ENCODE measurements around the gene RYK.
A peak's percentile ranks its signal among the peaks of the same experiment; 100 is the strongest.
"Not testable (repeated sequence)": the region's sequence is repeated elsewhere in the genome, so short reads cannot be mapped to it uniquely, and the experiment has no call there.

The RYK gene

GRCh38 chr3:134253475-134254226, 3.0 kb upstream of the RYK start:
- DNase-seq, result no peak

DNA sequence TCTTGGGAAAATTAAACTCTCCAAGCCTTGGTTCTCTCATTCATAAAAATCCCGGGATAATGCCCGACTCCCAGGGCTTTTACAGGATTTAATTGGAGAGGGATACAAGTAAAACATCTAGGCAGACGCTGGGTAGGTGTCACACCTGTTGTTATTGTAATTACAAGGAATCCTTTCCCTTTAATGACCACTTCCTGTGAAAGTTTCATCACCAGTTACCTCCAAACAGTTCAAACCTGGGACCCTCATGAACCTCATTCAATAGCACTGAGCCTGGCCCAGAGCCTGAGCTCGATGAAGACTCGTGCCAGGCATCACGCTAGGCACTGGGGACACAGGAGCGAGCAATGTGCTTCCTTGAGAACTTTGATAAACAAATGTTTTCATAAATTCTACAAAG, 2.1 kb upstream of the RYK start:
- DNase-seq, result no peak

DNA sequence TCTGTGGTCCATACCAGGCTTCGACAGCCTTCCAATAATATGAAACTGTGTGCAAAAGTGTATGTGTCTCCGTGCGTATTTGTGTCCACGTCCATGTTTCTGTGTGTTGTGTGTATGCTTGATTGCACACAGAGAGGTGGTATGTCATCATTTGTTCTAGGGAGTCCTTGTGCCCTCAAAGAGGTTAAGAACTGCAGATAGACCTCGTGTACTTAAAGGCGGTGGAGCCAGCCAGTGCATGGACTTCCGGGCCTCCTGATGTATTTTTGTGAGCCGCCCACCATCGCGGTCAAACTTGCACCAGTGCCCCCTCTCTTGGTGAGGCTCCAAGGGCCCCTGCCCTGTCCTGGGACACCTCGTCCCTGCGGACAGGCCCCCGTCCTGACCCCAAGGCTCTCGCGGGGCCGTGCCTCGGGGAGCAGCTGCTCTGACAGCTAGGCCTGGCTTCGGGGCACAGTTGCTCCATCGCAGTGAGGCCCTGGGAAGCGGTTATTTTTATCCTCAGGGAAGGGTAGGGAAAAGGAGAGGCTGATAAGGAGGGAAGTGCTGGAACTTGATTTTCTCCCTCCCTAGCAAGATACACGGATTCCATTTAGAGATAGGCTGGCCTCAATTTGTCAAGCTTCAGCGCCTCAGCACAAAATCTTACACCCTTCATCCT, 1.2 kb upstream of the RYK start:
- no peak for DNase-seq

DNA sequence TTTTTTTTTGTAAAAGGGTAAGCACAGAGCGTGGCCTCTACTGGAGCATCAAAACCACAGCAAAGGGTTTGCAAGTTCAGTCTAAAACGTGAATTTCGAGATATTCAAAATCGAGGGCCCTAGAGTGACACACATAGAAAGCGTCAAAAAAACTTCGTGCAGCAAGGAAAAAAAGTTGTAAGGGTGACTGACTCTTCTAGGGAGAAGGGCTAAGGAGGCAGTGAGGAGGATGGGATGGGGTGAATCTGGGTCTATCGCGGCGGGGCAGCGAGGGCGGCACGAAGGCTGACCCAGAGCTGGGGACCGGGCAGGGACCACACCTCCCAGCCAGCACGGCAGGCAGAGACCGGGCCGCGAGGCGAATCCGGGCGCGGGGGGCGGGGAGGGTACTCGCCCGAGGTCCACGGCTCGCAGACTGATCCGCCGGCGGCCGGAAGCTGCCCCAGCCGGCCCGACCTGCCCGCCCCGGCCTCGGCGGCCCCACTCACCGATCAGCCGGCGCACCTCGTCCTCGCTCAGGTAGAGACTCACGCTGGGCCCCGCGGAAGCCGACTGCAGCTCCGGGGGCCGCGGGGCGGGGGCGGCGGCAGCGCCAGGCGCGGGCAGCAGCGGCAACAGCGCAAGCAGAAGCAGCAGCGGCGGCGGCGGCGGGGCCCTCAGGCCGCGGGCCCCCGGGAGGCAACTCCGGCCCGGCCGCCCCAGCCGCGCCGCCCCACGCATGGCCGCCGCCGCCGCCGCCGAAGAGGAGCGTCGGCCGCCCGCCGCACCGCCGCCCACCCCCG, 533 bp downstream of the RYK start:
- peak; percentile 20 for DNase-seq

DNA sequence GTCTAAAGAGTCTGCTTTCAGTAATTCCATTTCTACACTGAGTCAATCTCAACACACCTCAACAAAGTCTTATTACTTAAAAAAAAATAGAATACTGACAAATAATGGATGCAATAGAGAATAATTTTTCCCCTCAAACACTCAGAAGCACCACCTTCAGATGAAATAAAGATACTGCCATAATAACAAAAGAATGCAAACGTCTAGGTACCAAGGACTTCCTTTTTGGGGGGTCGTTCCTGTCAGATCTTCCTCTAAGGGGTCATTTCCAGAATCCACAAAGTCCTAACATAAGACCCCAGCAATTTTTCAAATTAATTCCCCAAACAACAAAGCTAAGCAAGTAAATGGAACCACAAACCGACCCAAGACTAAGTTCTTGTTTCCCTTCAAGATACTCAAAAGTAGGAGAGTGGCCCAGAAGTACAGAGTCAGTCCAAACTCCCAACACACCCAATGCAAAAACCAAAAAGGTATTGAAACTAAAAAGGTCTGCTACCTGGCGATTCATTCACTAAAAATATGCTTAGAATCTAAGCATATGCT, 1.3 kb downstream of the RYK start:
- no peak for DNase-seq

GRCh38 chr3:134244921-134245320, 5.7 kb downstream of the RYK start:
- no peak for DNase-seq

DNA sequence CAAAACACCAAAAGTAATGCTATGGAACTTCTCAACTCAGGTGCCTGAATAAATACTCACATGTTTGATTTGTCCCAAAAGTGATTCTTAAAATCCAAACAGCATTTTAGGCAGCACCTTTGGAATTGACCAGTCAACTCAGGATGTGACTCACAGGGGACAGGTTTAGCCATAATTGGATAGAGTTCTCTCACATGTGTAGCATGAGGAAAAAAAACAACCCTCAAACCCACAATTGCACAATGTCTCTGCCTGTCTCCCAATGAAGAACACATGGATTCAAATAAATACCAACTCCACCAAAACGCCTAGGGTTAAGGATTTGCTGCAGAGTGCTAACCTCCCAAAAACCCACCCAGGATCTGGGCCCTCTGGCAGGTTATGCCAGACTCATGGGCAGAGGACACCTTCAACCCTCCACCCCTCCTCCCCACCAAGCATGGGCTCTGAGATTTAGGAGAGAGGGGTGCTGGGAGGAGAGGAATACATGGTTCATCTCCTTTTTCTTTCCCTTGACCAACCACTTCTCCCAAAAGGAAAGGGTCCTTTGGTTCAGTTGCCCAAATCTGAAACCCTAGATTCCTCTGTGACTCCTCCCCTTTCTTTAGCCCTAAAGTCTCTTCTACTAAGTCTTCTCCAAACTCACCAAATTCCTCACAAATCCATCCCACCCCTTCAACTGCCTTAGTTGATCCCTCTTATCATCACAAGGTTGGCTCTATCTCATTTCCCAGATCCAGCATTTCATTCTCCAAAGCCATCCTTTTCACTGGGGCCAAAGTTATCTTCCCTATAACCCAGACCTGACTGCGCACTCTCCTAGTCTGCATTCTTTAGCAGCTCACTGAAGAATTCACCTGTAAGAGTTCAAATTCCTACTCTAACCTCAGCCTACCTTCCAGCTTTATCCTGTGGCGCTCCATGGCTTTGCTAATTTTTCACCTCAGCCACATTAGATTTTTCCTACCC, 7.7 kb downstream of the RYK start:
- DNase-seq, result no peak

DNA sequence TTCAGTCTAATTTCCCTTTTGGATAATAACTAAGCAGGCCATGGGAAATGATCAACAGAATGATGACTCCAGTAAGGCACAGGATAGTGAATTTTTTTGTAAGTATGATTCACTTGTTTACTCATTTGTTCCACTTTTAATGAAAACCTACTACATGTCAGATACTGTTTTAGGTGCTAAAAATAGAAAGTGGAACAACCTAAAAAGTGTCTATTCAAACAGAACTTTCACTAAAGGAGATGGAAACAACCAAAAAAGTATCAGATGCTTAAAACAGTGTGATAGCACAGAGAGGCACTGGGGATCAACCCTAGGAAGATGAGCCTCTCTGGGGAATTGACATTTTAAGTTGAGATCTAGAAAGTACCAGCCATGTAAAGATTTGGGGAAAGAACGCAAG, 11.1 kb downstream of the RYK start:
- no peak for DNase-seq

DNA sequence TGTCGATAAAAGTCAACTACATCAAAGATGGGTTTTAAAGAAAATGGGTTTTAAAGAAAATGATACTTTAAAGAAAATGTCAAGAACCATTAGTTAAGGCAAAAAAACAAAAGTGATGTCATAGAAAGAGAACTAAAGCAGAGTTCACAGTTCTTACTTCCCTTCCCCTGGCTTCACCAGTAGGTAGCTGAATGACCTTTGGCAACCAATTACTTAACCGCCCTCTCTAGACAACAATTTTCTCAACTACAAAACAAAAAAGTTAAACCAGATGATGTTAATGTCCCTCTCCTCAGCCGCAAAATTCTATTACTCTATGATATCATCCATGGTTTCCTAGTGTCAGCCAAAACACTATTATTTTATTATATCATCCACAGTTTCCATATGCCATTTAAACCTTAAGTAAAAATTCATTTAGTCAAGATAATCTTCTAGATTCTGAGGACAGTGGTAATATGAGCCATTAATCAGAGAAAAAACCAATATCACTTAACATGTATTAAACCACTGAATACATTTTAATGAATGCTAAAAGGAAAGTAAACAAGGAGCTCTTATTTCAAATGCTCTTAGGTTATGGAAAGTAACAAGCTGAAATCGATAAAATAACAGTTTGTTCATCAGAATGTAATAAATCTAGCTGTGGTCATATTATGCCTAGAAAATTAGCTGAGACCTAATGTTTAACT, 13.1 kb downstream of the RYK start:
- no peak for DNase-seq

DNA sequence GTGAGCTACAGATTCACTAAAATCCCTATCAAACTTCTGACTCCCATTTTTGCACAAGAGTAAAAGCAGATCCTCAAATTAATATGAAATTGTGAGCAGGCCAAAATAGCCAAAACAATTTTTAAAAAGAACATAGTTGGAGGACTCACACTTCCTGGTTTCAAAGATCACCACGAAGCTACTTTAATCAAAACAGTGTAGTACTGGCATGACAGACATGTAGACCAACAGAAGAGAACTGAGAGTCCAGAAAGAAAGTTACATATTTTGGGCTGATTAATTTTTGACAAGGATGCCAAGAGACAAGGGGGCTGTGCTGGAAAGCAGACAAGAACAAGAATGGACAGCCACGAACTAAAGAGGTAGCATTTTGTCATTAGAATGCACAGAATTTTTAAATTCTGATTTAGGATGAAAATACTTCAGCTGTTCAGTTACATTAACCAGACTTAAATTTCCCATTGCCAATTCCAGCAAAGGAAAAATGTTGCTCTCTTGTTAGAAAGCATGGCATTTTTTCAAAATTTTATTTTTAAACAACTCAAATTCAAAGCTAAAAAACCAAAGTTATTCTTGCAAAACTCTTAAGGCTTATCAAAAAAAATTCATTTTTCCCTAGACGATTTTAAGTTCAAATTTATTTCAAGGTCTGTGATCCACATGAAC, 14.0 kb downstream of the RYK start:
- no peak for DNase-seq

DNA sequence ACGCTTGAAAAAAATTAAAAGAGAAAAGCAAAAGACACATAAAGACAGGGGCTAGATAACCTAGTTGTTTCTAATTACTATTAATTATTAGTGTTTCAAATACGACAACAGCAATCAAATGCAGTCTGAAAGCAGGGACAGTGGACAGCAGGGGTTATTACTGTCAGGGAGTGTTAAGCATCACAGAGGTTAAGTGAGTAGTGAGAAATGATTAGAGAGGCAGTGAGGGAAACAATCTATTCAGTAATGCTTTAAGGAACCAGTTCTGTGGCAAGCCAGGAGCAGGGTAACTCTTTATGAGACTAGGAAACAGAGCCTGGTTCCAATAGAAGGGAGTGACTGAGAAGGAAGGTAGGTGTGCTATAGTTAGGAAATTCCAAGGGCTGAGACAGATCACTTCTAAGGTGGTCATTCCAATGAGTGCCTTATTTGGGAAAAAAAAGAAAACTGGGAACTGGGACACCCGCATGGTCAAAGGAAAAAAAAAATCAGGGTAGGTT, 15.0 kb downstream of the RYK start:
- DNase-seq, result no peak

DNA sequence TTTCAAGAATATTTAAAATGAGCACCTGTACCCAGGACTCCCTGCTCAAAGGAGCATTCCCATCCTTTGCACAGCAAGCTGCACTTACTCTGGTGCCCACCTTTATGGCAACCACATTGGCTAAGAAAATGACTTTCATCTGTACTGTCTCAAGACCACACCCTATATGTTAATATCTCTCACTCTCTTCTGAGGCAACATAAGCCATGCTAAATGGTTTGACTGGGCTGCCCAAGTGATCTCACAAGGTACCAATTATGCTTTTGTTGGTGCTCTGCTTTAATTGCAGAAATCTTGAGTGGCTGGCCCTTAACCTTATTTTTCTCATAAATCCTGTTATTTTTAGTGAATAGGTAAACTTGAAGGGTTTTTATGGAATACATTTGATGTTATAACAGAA, 17.7 kb downstream of the RYK start:
- no peak for DNase-seq

DNA sequence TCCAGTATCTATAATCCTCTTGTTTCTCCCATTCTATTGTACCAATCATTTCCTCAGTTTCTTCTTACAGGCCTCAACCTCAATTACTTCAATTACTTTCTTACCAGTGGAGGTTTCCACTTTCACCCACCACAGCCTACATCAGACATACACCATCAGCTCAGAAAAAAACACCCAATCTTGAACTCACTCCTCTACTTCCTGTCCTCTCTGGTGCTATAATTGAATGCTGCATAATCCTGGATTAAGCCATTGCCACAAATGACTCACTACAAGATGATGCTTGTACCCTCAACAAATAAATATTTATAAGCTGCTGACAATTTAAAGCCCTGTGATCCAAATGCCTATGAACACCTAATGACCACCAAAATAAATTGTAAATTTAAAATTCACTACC, 18.5 kb downstream of the RYK start:
- no peak for DNase-seq

DNA sequence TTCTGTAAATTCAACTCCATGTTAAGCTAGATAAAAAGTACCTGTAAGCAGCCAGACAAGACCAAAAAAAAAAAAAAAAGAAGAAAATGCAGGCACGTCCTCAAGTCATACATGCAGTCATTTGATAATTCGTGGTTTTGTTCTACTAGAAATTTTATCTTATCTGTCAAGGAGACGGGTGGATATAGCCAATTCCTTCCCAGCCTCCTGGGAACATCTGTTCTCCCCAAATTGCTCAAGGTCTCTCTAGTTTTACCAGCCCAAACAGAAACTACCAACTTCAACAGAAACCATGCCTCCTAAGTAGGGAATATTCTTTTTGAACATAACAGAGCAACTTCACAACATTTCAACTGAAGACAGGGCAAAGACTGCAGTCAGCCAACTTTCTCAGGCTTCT, 19.5 kb downstream of the RYK start:
- DNase-seq, result no peak

GRCh38 chr3:134229038-134229437, 21.6 kb downstream of the RYK start:
- no peak for DNase-seq

- no peak for DNase-seq
Observed at GRCh38 chr3:134228479-134228878, 22.2 kb downstream of the RYK start.

- no peak for DNase-seq
Observed at GRCh38 chr3:134228035-134228434, 22.6 kb downstream of the RYK start.

DNA sequence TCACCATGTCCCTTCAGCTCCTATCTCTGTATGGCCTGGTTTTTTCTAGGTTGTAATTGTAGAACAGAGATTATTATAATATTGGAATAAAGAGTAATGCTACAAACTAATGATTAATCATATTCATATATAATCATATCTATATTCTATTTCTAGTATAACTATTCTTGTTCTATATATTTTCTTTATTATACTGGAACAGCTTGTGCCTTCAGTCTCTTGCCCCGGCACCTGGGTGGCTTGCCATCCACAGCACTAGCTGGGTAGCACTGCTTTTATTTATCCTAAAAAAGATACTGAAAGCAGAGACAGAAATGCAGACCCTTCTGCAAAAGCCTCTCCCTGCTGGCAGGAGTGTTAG, 25.9 kb downstream of the RYK start:
- not testable (repeated sequence) for DNase-seq

DNA sequence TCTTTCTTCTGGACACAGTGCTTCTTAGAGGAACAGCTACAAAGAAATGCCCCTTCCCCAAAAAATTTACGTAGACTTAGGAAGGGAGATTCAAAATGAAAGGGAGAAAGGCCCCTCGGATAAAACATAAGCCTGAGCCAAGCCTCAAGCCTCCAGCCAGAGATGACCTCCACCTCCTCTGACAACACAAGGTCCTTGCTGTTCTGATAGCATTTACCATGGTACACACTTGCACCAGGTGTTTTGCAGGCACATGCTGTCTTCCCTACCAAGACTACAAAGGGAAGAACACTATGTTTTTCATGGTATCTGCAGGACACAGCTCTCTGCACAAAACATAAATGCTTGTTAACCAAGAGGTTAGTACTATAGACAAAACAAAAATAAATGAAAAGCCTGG, 27.8 kb downstream of the RYK start:
- no peak for DNase-seq

- no peak for DNase-seq
Observed at GRCh38 chr3:134216851-134217250, 33.8 kb downstream of the RYK start.

DNA sequence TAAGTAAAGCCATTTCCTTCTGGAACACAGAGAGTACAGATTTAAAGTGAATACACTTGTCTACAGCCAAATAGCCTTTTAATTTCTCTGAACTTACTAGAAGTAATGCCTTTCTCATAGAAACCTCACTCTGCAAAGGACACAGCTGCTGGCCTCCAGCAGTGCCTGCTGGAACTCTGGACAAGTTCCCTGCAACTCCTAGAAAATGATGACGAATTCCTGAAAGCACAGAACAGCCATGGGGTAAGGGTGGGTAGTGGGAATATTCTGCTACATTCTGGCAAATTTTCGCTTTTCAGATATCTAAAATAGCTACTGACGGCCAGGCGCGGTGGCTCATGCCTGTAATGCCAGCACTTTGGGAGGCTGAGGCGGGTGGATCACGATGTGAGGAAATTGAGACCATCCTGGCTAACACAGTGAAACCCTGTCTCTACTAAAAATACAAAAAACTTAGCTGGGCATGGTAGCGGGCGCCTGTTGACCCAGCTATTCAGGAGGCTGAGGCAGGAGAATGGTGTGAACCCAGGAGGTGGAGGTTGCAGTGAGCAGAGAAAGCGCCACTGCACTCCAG, 34.4 kb downstream of the RYK start:
- DNase-seq, result no peak

Measured in activated effector memory CD4-positive, alpha-beta T cell treated with Interleukin-2 at 50 U/mL for 16 hours (primary cell).